Measurements from ENCODE around the gene DCTN3.

The DCTN3 gene

DNA sequence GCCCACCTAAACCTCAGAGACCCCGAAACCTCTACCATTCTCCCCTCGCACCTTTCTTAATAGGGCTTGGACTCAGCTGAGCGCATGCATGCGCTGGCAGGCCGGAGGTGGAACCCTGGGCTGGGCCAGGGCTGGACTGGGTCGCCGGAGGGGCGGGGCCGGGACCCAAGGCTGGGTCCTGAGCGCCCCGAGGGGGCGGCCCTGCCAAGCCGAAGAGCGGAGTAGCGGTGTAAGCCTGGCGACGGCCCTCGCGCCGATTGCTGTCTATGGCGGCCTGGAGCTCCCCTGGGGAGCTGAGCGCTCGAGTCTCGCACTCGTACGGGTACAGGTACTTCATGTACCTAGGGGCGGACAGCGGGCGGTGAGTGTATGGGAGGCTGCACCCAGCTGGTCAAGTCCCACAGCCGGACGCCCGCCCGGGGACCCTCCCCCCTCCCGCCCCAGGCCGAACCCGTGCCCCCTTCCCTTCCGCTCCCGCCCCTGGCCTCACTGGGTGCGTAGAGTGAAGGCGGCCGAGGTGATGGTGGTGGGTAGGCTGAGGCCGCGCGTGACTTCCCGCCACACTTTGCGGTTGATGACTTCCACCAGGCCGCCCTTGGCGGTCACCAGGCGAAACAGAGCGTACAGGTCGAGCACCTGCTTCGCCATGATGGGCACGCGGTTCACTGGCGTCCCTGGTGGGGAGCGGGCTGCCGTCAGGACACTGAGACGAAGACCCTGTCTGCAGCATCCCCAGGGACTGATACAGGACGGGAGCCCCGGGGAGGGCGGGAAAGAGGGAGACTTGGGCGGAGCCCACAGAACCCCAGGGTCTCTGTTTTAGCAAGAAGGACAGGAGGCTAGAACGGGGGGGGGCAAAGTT lies 3.3 kb upstream of the DCTN3 start:
- no peak for DNase-seq (ENCODE audit: low read depth in 2 of 2)

DNA sequence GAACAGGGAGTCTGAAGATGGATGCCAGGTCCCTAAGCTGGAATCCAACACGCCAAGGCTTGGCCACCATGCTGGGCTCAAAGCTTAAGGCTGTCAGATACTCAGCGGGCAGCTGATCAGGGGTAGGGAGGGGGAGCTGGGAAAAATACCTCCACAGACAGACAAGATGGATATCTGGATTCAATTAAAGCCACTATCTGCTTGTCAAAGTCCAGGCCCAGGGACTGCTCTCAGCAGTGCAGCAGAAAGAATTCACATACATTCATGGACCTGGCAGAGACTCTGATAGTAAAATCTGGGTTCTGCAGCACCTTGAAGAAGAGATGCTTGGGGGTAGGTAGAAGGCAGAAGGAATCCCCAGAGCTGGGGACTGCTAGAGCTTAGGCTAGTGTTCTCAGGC lies 5.2 kb downstream of the DCTN3 start:
- no peak for DNase-seq (ENCODE audit: low read depth in 2 of 2)

DNA sequence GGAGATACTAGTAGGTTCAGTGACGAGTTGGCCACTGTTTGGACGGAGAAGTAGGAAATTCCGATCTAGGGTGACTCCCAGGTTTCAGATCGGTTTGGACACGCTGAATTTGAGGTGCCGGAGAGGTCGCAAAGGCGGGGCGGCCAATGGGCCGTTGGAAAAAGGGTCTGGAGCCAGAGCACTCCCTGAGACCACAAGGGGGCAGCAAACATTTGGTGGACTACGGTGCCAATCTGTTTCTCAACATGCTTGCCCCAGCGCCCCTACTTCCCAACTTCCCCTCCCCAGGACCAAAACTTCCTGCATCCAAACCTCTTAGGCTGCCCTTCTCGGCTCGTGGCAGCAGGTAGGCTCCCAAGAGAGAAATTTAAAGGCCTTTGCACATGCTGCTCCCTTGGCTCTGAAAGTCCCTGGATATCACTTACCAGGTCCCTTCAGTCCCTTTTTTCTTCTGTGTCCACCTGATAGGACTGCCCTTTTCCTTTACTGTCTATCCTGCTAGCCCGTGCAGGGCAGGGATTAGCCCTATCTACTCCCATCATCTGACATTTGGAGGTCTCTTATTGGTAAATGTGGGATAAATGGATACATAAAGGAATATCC lies 7.4 kb downstream of the DCTN3 start:
- DNase-seq (ENCODE audit: low read depth in 2 of 2): peak; percentile 49 to 66

DNA sequence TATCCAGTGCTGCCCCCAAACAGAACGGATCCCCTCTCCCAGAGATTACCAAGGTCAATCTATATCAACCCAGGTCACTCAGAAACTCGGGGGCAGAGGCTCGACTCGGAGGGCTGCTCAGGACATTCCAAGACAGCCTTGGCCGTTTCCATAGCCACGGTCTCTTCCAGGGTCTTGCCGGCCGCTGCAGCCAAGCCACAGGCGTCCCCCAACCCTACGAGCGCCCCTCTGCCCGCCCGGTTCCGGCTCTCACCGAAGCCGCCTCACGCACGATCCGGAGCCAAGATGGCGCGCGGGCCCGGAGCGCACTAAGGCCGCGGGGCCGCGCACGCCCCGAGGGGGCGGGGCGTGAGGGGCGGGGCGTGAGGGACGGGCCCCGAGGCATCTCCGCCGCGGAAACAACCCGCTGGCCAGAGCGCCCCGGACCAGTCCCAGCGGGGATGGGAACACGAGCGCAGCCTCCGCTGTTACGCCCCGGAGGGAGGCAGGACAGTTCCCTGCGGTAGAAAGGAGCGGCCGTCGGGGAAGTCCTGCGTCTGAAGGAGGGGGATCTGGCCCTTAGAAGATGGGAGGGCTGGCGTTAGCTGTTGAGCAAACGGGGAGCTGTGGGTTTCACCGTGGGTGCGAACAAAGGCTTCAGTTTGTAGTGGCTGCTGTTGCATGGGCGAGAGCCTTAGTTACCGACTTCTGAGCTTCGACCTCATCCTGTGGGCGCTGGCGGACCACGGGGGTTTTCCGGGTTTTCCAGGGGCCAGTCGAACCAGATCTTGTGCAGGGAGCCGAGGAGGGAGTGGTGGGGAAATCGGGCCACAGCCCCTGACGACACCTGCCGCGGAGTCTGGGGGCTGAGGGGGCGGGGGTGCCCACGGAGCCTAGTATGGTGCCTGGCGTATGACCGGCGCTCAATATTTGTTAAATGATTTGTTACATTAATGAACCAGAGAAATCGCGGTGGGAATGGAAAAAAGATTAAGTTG lies 8.2 kb downstream of the DCTN3 start, which contains the start of gene RPP25L:
TSS of gene RPP25L (minus strand) at position 287 of the 977 bp plus-strand sequence. CDS start 801 bp downstream, outside the sequence.
- DNase-seq (ENCODE audit: low read depth in 2 of 2): peak; percentile 59 to 80

GRCh38 chr9:34611251-34611810 lies 9.0 kb downstream of the DCTN3 start:
- DNase-seq (ENCODE audit: low read depth in 2 of 2): no peak

DNA sequence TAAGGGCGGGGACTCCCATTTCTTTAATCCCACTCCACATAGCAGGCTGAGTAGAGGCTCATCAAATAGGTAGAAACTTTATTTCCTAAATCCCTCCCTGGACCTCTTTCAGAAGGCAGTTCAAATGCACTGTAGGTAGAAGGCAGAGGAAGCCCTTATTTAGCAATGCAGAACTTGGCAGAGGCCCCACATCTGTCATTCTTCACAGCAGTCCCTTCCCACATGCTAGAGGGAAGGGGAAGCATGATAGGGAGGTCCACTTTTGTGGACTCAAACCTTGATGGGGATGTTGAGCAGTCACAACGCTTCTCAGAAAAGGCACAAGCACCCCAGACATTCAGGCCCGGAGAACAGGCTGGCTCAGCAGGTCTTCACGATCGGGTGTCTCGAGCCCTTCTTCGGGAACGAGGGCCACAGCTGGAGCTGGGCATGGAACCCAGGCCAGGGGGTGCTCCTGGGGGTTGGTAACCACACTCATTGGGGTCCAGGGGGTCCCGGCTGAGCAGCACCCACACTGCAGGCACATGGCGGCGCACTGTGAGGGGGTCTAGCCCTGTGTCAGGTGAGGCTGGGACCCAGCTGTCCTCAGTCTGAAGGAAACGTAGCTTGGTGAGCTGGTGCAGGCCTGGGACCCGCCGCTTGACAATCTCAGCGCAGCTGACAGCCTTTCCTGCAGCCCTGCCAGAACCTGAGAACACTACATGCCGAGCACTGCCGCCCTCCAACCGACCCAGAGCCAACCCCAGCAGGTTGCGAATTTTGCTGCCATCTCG lies 9.7 kb downstream of the DCTN3 start:
- DNase-seq (ENCODE audit: low read depth in 2 of 2): no peak

GRCh38 chr9:34607331-34607730 lies 13.0 kb downstream of the DCTN3 start:
- DNase-seq (ENCODE audit: low read depth in 2 of 2): no peak

DNA sequence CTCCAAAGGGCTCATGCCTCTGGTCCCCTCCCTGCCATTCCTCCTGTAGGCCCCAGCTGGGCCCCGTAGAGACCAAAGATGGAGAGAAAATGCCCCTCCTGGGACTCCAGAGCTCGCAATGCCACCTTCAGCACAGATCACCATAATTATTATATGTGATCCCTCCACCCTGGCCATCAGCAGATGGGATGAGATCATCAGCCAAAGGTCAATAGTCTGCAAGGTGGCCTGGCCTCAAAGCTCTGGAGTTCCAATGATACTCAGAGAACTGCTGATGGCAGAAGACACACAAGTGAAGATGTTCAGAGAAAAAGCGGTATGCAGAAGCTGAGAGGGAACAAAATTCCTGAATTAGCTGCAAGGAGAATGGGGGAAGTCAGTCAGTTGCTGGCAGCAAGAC lies 13.4 kb downstream of the DCTN3 start:
- DNase-seq (ENCODE audit: low read depth in 2 of 2): no peak

GRCh38 chr9:34606190-34606589 lies 14.1 kb downstream of the DCTN3 start:
- DNase-seq (ENCODE audit: low read depth in 2 of 2): no peak

DNA sequence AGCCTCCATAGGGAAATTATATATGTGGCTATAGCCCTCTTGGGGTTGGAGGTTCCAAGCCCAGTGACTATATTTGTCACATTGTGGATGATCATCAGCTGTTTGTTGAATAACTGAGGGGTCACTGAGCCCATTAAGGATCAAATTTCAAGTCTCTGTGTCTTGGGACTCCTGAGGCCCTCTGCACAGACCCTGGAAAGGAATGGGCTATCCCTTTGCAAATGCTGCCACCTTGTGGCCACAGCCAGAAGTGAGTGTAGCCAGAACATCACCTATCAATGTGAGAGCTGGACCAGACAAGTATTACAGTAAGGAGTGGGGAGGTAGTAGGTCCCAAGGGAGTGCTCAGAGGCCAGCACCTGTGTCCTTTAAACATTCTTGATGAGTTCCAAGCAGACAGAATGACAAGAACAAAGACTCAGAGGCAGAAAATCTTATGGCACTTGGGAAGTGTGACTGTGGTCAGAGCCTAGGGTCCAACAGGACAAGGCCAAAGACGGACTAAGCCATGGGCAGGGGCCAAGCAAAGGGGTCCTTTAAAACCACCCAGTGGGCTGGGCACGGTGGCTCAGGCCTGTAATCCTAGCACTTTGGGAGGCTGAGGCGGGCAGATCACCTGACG lies 16.6 kb downstream of the DCTN3 start:
- DNase-seq (ENCODE audit: low read depth in 2 of 2): peak; percentile 58 to 71

DNA sequence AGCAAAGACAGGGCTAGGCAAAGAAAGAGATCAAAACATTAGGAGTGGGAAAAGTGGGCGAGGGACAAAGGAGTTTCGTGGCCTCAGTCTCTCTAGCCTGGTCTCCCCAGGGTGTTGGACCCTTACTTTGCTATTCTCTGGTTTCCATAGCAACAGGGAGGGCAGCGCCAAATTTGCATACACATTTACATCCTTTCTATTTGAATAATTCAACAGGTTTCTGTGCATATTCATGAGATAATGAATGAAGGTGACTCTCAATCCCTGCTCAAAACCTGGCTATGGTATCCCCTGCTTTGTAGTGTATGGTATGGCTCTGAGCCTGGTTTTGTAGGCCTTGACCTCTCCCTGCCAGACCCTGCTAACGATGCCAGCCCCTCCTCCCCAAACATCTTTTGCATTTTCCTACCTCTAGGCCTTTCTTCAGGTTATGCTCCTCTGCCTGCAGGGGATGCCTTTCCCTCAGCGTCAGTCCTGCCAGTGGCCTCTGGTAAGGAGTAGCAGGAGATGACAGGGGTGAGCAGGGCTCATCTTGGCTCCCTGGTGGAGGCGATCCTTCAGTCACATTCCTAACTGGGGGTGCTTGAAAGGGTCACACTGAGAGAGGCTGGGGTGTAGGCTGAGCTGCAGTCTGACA lies 18.2 kb downstream of the DCTN3 start:
- DNase-seq (ENCODE audit: low read depth in 2 of 2): no peak

- DNase-seq (ENCODE audit: low read depth in 2 of 2): no peak
These were observed 19.4 kb downstream of the DCTN3 start for GRCh38 chr9:34600908-34601307.

DNA sequence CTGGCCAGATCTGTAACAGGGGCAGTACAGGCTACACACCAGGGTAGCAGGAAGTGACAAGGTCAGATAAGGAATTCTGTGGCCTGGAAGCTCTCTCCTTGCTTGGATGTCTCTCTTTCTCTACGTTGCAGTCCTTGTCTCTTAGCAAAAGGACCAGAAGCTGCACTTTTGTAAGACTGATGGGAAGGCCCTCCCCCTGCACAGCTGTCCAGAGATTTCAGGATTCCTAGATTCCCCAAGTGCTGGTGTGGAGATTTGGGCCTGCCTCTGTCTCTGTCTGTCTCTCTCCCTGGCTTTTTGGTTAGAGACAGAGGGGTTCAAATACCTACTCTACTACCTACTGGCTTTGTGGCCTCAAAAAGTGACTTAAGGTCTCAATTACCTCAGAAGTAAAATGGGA lies 20.7 kb downstream of the DCTN3 start:
- DNase-seq (ENCODE audit: low read depth in 2 of 2): no peak

- DNase-seq (ENCODE audit: low read depth in 2 of 2): no peak
These were observed 26.1 kb downstream of the DCTN3 start for GRCh38 chr9:34594177-34594576.

DNA sequence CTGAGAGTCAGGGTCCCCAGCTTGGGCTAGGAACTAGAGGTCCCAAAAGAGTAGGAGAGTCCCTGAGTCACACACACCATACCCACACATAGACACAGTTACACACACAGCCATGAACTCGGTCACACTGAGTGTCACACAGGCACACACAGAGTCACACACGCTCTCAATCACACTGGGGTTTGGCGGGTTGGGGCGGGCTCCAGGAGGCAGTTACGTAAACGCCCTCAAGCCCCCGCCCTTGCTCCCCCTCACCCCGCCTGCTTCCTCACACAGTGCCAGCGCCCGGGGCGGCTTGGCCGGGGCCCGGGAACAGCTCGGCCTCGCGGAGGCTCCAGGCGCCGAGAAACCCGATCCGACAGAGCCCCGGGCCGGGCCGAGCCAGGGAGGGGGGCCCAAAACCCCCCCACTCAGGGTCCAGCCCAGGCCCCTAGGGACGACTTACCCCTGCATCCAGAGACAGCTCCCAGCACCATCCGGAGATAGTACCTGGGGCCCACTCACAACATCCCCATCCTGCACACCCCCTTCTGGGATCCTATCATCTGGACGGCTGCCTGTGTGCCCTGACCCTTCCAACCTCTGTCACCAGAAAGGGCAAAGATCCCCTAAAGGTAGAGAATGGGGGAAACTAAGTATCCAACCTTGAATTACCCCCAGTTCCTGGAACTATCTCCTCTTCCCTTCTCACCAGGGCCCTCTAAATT lies 27.2 kb downstream of the DCTN3 start:
- no peak for DNase-seq (ENCODE audit: low read depth in 2 of 2)

DNA sequence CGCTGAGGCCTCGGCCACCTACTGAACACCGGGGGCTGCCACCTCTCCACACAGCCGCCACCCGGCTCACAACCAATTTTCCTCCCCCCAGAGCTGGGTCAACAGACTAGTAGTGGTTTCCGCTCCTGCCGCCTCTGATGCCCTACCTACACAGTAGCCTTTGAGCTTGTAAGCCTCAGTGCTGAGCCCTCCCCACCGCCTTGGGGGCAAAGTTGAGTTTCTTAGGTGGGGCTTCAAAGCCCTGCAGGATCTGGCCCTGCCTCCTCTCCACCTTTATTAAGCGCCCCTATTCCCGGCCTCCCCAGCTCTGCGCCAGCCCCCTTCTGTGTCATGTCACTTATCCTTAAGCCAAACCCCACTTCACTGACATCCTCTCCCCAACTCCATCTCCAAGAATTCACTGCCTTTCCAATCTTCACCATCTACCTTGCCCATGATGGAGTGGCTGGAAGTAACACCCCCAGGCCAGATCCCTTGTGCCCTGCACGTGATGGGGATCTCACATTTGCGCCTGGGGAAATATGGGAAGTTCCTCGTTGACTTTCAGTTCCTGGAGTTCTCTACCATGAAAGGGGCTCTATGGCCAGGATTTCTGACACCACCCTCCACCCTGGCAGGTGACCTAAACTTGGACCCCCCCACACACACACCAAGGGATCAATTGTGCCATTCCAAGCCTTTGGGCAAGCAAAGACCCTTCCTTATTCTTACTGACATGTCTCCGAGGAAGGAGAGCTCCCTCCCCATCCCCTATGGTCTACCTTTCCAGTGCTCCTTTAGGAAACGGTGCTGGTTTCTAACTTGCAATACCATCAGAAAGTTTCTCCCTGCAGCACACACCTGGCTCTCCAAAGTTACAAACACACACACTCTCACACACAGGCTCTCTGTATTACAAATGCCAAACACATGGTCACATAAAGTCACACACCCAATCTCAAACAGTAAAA lies 28.1 kb downstream of the DCTN3 start:
- no peak for DNase-seq (ENCODE audit: low read depth in 2 of 2)

DNA sequence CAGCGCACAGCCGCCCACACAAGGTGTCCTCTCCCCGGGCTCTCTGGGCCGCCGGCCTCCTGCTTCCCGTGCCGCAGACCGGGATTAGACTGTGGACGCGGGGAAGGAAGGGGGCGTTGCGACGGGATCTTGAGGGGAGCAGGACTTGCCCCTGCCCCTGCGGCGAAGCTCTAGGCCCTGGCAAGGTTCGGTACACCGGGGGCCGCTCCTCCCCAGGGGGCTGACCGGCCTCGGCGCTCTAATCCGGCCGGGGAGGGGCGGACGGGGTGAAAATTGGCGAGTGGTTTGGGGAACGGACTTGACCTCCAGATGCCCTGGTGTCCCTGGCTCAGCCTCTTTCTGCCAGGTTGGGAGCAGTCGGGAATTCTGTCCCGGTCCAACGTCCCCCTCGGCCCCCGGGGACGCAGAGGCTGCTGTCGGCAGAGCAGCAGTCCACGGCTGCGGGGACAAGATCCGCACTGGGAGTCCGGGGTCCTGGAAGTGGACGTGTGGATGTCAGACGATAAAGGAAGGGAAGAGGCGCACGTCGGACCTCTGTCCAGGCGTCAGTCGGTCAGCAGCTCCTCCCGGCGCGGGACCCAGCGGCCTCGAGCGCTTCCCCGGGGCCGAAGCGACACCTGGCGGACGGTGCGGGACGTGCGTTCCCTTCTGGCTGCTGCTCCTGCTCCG lies 28.9 kb downstream of the DCTN3 start:
- peak; percentile 49 to 69 for DNase-seq (ENCODE audit: low read depth in 2 of 2)
